HG03571 (cell line): ENCODE measurements around the gene HJURP.
"Not testable (repeated sequence)": the region's sequence is repeated elsewhere in the genome, so short reads cannot be mapped to it uniquely, and the experiment has no call there.

Experiments
- ATAC-seq: cut with Tn5 transposase; IDR thresholded peaks from one replicate; pipeline ENCODE4 v1.9.1; 2021; ENCODE audit not compliant: unreplicated experiment

The HJURP gene, protein sequence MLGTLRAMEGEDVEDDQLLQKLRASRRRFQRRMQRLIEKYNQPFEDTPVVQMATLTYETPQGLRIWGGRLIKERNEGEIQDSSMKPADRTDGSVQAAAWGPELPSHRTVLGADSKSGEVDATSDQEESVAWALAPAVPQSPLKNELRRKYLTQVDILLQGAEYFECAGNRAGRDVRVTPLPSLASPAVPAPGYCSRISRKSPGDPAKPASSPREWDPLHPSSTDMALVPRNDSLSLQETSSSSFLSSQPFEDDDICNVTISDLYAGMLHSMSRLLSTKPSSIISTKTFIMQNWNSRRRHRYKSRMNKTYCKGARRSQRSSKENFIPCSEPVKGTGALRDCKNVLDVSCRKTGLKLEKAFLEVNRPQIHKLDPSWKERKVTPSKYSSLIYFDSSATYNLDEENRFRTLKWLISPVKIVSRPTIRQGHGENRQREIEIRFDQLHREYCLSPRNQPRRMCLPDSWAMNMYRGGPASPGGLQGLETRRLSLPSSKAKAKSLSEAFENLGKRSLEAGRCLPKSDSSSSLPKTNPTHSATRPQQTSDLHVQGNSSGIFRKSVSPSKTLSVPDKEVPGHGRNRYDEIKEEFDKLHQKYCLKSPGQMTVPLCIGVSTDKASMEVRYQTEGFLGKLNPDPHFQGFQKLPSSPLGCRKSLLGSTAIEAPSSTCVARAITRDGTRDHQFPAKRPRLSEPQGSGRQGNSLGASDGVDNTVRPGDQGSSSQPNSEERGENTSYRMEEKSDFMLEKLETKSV

DNA sequence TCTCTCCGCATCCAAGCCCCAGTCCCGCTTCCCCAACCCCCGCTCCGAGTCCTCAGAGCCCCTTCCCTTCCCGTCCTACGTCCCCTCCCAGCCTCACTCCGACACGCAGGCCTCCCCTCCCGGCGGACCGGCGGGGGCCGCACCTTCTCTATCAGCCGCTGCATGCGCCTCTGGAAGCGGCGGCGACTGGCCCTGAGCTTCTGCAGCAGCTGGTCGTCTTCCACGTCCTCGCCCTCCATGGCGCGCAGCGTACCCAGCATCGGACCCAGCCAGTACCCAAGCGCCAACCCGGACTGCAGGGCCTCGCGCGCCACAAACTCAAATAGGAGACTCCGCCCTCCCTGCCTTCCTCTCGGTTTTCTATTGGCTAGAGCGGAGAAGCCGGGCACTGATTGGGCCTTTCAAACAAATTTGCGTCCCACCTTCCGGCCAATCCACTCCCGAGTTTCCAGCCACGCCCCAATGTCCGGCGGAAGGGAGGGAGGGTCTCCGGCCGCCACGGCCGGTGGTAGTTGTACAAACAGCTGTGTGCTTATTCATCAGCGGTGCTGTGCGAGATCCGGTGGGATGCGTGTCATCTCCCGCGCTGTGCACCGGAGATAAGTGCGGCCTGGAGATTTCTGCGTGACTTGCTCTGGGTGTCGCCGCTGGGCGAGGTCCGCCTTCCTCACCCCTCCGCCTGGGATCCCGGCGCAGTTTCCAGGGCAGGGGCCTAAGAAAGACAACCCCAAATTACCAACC is at the start of gene HJURP:
Gene HJURP (minus strand): TSS at position 295 of the 741 bp plus-strand sequence. CDS start 35 bp downstream, at position 260.
- peak; percentile 97 for ATAC-seq

DNA sequence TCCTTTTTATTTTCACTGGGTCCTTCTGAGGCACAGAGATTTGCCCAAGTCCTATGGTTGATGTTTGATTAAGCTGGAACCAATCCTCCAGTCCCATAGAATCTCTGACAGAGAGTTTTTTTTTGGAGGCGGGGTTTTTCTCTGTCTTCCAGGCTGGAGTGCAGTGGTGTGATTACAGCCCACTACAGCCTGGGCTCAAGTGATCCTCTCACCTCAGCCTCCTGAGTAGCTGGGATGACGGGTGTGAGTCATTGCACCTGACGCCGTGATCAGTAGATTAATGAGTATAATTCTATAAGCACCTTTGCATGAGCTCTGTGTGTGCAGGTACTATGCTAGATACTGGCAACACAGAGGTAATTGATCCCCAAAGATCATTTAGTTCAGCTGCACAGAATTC is 47.5 kb upstream of the HJURP start:
- ATAC-seq: no peak

DNA sequence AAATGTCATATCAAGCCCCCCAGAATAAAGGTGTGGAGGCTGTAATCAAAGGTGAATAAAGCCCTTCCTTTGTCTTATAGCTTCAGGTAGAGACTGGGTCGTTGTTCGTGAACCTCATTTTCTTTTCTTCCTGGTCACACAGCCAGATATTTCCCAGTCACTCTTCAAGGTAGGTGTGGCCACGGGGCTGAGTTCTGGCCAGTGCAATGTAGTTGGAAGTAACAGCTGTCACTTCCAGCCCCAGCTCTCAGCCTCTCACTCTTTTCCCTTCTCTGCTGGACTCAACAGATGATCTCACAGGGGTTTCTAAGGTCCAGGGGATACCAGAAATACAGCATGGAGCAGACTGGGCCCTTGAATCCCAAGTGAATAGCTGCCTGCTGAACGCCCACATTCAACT is 47.0 kb upstream of the HJURP start:
- ATAC-seq: no peak

DNA sequence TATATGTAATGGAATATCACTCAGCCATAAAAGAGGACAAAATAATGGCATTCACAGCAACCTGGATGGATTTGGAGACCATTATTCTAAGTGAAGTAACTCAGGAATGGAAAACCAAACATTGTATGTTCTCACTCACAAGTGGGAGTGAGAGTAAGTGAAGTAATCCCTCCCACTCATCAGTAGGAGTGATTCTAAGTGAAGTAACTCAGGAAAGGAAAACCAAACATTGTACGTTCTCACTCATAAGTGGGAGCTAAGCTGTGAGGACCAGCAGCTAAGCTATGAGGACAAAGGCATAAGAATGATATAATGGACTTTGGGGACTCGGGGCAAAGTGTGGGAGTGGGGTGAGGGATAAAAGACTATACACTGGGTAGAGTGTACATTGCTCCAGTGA is 41.9 kb upstream of the HJURP start:
- ATAC-seq: not testable (repeated sequence)

DNA sequence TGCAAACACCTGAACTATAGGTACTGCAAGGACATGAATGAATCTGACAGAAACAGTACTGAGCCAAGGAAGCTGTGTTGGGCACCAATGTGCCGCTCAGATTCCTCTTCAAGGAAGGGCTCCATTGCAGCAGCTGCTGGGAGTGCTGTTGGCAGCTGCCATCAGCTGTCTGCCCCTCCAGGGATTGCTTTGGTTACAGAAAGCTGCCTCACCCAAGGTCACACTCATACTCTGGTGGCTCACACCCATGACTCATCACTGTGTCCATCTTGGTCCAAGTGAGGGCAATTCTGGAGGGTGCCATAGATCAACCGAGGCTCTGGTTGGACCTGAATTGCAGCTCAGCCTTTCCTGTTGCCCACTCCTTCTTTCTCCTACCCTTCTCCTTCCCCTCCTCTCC is 38.5 kb upstream of the HJURP start:
- no peak for ATAC-seq

DNA sequence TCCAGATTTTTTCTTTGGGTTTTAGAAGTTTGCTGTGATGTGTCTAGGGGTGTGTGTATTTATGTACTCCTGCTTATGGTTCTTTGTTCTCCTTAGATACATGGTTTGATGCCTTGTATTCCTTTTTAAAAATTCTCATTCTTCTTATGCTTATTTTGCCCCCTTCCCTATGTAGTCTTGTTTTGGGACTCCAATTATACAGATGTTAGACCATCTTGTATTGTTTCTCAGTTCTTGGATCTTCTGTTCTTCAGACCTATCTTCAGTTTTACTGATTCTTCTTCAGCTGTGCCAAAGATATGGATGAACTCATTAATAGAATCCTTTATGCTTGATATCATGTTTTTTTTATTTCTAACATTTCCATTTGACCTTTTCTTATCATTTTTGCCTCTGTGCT is 28.0 kb upstream of the HJURP start:
- ATAC-seq: no peak

DNA sequence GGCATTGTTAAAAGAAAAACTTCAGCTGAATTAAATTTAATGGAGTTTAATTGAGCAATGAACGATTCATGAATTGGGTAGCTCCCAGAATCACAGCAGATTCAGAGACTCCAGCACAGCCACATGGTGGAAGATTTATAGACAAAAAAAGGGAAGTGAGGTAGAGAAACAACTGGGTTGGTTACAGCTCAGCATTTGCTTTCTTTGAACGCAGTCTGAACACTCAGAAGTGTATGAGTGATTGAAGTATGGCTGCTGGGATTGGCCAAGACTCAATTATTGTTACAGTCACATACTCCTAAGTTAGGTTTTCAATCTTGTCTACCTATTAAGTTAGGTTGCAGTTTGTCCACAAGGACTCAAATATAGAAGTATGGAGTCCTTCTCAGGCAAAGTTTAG is 17.8 kb upstream of the HJURP start:
- ATAC-seq: not testable (repeated sequence)

DNA sequence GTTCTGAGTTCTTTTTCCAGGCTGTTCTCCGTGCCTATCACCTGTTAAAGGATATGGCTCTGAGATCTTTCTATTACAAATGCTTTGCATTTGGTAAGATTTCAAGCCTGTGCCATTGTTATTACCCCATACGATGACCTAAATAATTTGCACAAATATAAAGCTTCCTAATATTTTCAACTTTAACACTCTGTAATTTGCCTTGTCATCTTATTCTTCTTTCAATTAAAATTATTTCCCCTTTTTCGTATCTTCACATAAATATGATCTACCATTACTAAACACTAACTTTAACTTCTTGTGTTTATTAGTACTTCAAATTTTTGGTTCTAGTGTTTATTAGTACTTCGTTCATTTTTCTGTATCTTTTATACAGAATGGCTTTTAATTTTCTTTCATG is 17.1 kb upstream of the HJURP start:
- no peak for ATAC-seq

DNA sequence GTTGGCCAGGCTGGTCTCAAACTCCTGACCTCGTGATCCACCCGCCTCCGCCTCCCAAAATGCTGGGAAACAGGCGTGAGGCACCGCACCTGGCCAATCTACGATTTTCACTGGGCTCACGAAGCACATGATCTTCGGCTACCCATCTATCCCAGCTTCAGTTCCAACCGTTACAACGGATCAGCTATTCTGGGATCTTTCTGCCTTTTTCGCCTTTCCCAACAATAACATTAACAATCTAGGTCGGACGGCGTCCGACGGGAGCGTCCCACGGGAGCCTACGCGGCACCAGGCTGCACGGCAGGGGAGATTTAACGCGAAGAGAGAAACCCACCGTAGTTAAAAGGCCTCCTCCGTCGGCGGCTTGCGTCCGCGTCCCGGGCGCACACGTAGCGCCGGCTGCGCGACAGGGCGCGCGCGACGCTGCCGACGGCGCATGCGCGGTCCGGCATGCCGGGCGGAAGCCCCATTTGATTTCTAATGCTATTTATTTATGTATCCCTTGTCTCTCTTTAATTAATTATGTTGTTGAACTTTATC is 13.7 kb upstream of the HJURP start, which contains the start of gene MSL3B:
Gene MSL3B (minus strand): TSS at position 394 of the 540 bp plus-strand sequence.
- no peak for ATAC-seq

DNA sequence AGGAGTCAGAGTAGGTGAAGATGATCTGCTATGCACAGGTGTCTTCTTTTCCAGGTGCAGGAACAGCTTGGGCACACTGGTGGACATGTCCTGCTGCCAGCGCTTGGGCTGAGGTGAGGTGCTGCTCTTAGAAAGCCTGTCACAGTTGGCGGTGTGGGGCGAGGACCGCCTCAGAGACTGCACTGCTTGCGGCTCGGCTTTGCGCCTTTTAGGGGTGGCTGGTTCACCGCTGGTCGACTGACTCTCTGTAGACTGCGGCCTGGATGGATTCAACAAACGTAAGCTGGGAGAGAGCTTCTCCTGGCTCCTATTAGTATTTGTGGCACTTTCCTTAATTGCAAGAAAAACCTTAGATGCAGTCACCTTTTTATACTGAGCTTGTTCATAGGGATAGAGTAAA is 12.1 kb upstream of the HJURP start:
- no peak for ATAC-seq

DNA sequence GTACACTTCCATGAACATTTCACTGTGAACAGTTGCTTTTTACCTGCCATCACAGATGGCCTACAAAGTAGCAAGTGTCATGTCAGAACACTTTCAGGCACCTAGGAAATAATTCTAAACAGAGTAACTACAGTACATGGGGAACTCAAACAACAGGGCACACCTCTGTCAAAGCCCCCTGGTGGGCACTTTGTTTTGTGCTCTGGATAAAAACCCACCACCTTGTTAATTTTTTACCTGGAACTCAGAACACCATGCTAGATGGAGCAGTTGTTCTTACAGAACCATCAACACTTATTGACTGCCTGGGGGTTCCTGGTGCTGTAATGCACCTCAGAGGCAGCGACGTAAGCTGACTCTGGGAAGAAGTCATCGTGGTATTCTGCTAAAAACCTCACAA is 11.5 kb upstream of the HJURP start:
- ATAC-seq: no peak

DNA sequence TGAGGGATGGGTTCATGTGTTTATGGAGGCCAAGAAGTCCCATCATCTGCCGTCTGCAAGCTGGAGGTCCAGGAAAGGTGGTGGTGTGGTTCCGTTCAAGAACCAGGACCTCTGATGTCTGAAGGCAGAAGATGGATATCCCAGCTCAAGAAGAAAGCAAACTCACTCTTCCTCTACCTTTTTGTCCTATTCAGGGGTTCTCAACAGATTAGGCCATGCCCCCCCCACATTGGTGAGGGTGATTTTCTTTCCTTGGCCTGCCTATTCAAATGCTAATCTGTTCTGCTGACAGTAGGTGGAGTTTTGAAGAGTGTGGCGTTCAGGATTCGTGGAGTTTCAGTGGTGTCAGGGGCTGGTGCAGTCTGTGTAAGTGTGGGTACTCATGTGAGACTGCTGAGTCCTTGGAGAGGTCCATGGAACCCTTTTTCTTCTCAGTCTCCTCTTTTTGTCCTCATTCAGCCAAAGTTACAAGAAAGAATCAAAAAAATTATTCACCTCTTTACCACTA is 8.0 kb upstream of the HJURP start:
- ATAC-seq: no peak

DNA sequence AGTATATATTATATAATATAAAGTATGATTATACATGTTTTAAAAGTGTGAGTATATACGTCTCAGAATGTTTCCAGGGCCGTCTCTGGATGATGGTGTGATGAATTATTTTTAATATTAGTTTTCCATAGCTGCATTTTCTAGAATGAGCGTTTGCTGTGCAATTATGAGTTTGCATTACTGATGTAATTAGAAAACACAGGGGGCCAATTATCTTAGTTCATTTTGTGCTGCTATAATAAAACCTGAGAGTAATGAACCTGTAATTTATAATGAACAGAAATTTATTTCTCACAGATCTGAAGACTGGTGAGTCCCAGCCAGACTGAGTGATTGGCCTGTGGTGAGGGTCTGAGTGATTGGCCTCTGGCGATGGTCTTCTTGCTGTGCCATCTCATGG is 4.0 kb upstream of the HJURP start:
- no peak for ATAC-seq

DNA sequence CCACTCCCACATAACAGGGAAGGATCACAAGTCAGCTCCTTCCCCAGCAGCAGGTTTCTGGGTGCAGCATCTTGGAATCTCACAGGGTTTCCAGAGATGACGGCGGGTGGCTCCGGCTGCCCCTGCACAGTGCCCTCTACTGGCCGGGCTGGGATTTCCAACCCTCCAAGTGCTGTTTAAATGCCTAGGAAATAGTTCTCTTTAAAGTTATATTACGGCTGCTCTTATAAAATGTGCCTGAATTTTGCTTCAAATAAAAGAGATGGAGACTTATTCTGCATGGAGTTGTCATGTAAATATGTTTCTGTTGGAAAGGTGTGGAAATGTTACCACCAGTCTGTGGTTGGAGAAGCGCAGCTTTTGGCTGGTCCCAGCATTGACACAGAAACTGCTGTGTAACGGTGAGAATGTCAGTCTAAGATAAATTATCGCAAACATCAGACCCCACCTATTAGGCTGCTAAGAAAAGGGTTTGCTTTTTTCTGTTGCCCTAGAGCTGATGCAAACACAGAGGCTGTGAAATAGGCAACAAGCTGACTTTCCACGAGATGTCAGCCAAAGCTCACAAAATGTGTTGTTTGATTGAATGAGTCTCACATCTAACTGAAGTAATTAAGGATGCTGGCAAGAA is 3.3 kb upstream of the HJURP start:
- ATAC-seq: no peak

DNA sequence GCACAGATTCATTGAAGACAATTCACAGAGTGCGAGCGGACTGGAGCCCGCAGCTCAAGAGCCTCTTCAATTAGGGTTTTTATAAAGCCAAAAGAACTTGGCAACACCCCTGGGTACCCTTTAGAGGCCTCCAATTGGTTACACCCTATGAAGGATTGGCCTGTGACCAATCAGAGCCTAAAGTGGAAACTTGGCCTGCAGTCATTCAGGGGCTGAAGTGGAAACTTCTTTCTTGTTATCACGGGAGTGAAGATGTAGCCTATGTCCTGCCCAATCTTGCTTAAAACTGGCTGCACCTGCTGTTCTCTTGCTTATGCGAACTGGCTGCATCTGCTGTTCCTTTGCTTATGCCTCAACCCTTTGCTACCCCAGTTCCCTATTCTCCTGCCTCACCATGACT is 1.8 kb upstream of the HJURP start:
- no peak for ATAC-seq

DNA sequence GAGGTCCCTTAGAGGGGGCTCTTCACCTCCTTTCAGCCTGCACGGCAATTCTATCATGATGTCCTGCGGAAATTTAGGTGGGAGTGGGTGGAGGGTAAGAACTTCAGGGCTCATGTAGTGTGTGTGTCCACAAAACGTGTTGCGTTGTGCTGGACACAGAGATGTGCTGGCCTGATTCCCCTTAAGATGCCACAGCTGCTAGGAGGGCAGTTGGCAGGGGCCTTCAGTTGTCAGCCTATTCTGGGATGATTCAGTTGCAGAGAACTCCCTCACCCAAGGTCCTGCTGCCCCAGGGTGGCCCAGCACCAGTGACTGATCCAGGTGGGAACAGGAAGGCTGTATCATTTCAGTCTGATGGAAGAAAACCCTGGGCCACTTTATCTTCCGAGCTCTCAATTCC is 1.0 kb upstream of the HJURP start:
- no peak for ATAC-seq

DNA sequence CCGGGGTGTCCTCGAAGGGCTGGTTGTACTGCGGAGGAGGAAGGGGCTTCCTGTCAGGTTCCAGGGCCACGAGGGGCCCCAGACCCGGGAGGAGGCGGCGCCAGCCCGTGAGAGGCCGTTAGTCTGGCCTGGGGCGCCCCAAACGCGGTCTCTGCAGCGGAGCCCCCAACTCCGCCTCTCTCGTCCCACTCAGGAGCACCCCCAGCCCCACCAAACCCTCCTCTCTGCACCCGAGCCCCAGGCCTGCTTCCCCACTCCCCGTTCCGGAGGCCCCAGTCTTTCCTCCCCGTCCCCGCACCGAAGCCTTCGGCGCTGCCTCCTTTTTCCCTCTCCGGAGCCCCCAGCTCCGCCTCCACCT is 473 bp downstream of the HJURP start:
- ATAC-seq: peak; percentile 0

DNA sequence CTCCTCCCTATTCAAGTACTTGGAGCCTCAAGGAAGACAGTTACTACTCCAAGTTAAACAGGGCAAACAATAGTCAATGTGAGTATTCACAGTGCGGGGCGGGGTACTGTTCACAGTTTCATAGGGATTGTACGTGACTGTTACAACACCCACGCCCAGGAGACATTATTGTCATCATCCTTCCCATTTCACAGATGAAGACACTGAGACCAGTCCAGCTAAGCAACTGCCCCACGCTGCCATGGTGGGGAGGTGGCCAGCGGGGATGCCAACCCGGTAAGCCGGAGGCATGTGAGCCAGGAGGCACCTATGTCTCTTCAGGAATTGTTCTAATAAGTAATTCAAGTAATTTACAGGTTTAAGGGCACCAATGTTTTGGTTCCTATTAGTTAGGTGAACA is 982 bp downstream of the HJURP start:
- no peak for ATAC-seq

DNA sequence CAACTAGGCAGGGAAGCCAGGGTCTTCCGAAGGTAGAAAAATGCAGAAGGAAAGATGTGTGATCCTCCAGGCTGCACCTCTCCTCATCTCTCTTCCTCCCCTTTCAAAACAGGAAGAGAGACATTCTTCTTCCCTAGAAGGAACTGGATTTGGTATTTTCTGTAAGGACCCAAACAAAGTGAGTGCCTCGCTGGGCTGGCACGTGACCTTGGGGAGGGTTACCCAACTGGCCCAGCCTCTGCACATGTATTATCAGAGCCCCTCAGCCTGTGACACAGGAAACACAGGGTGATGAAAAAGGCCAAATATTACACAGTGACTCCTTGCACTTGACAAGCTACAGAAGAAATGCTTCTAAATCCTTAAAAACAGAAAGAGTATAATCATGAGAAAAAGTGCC is 2.3 kb downstream of the HJURP start:
- ATAC-seq: no peak

DNA sequence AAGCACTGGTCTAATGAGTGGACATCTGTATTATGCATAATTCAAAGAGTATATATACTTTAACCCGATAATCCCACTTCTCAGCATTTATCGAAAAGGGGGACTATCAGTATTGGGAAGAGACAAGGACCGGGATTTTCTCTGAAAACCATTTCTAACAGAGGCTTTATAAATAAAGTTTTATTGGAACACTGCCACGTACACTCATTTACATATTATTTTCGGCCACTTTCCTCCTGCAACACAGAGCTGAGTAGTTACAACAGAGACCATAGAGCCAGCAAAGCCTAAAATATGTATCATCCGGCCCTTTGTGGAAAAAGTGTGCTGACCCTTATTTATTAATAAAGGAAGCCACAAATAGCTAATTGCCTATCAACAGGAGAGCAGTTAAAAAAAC is 3.2 kb downstream of the HJURP start:
- ATAC-seq: no peak

DNA sequence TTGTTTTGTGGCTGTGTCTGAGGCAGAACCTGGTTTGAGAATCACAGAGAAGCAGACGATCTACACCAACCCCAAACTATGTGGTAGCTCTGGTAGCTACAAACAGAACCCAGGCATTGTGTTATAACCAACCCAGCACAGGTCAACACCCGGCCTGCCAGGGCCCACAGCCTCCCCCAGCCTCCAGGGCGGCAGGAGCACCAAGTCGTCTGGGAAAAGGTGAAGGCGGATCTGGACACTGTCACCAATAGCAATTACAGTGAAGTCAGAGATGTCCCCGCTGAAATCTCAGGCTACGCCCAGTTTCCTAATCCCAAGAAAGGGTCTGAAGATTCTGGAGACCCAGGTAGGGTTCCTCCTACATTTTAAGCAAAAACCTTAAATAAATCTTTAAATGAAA is 3.6 kb downstream of the HJURP start:
- ATAC-seq: no peak
